Measurements from ENCODE around the gene ESRRG.

DNA sequence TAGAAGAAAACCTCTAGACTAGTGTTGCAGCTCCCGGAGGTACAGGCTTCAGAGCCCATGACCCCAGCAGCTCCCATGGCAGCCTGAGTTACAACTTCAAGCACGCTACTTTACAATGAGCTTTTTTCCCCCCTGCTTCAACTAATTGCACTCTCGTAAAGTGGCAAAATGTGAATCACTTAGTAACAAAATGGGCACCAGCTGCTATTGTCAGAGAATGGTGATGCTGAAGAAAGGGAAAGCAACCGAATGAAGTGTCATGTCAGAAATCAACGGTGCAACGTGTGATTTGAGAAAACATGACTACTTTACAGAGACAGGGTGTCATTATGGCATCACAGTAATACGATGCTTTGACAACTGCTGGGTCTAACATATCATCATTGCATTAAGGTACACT is 40.5 kb downstream of the ESRRG start:
- TF ChIP-seq, protein P1, sequence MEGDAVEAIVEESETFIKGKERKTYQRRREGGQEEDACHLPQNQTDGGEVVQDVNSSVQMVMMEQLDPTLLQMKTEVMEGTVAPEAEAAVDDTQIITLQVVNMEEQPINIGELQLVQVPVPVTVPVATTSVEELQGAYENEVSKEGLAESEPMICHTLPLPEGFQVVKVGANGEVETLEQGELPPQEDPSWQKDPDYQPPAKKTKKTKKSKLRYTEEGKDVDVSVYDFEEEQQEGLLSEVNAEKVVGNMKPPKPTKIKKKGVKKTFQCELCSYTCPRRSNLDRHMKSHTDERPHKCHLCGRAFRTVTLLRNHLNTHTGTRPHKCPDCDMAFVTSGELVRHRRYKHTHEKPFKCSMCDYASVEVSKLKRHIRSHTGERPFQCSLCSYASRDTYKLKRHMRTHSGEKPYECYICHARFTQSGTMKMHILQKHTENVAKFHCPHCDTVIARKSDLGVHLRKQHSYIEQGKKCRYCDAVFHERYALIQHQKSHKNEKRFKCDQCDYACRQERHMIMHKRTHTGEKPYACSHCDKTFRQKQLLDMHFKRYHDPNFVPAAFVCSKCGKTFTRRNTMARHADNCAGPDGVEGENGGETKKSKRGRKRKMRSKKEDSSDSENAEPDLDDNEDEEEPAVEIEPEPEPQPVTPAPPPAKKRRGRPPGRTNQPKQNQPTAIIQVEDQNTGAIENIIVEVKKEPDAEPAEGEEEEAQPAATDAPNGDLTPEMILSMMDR (IDR thresholded peaks at IDR 0.05): no peak
- TF ChIP-seq POLR2A (IDR thresholded peaks at IDR 0.05): no peak
